Endothelial cell of umbilical vein (primary cell): ENCODE measurements around the gene TRRAP. TPM values are rescaled to one million over a fixed set of nuclear protein-coding genes. Genes with fewer than 3 reads are reported as not detected.

Source experiments
- BruUV-seq: library from RNA; stranded (reverse); fragments of 400-500 nt; replicated peaks from 2 replicates; lab custom pipeline; 2021; lab: Mats Ljungman, UMichigan
- CTCF ChIA-PET: fragments of 300-600, 350-600 bp; sonication (Branson Sonifier 250); formaldehyde crosslinking; loops from one replicate; lab custom pipeline; 2021; ENCODE audit warnings: antibody characterized with exemption, inconsistent platforms; lab: Charles Lee
- POLR2A ChIA-PET: fragments of 300-600, 350-600 bp; sonication (Branson Sonifier 250); formaldehyde crosslinking; loops from one replicate; lab custom pipeline; 2021; ENCODE audit warnings: antibody characterized with exemption, inconsistent platforms; lab: Charles Lee
- DNase-seq: peaks from one replicate; pipeline ENCODE4 v3.0.0-alpha.2; 2011; ENCODE audit warnings: low read depth, low spot score
- FAIRE-seq: peaks from 2 replicates; lab custom pipeline; 2011; peaks lifted over from hg19 to GRCh38; lab: Jason Lieb, UNC
- H2AFZ ChIP-seq: 2 replicates; pipeline ENCODE4 v1.6.0; 2012; ENCODE audit warnings: low read depth, low read length, control low read depth, inconsistent platforms
- H3K27ac ChIP-seq: 2 replicates; pipeline ENCODE4 v1.5.1; 2011; ENCODE audit warnings: low read depth, mild to moderate bottlenecking, control low read depth, low read length, moderate library complexity; ENCODE audit not compliant: insufficient read depth
- H3K27me3 ChIP-seq, 2 experiments: 2 replicates each; pipeline versions ENCODE4 v1.6.0 to v1.6.1; 2011; ENCODE audit warnings: low read length in 2 of 2, mixed read lengths in 1 of 2; ENCODE audit not compliant: control insufficient read depth in 2 of 2, insufficient read depth in 2 of 2
- H3K36me3 ChIP-seq, 2 experiments: 2 replicates in 1 of 2; 3 replicates in 1 of 2; pipeline ENCODE4 v1.5.1; 2011; ENCODE audit warnings: low read length in 2 of 2, mild to moderate bottlenecking in 1 of 2, moderate library complexity in 1 of 2; ENCODE audit not compliant: control insufficient read depth in 2 of 2, insufficient read depth in 2 of 2; ENCODE audit errors: extremely low read depth in 1 of 2
- H3K4me1 ChIP-seq: 3 replicates; pipeline ENCODE4 v1.5.1; 2011; ENCODE audit warnings: mild to moderate bottlenecking, low read length; ENCODE audit not compliant: control insufficient read depth, insufficient read depth; ENCODE audit errors: extremely low read depth
- H3K4me2 ChIP-seq: 2 replicates; pipeline ENCODE4 v1.6.1; 2011; ENCODE audit warnings: low read length, control low read depth, mixed read lengths; ENCODE audit not compliant: insufficient read depth
- H3K4me3 ChIP-seq, 3 experiments: fragments of 200-600 bp in 1 of 3; sonication (generic), shearing (Covaris generic) in 1 of 3; replicated peaks in 1 of 3; 2 replicates each; pipeline ENCODE4 v1.5.1; 2011 to 2016; ENCODE audit warnings: control low read depth in 3 of 3, low read length in 3 of 3, mild to moderate bottlenecking in 2 of 3, inconsistent platforms in 1 of 3, low read depth in 1 of 3, moderate library complexity in 1 of 3; ENCODE audit not compliant: insufficient read depth in 1 of 3
- H3K79me2 ChIP-seq: 2 replicates; pipeline ENCODE4 v1.6.0; 2012; ENCODE audit warnings: low read length, inconsistent platforms; ENCODE audit not compliant: control insufficient read depth, insufficient read depth
- H3K9ac ChIP-seq: replicated peaks from 2 replicates; pipeline ENCODE3; 2011; ENCODE audit warnings: low read length, control low read depth; ENCODE audit not compliant: insufficient read depth; ENCODE audit errors: extremely low read depth
- H3K9me1 ChIP-seq: replicated peaks from 3 replicates; pipeline ENCODE4 v1.6.0; 2011; ENCODE audit warnings: mild to moderate bottlenecking, low read length; ENCODE audit not compliant: control insufficient read depth, insufficient read depth; ENCODE audit errors: extremely low read depth
- H3K9me3 ChIP-seq: replicated peaks from 2 replicates; pipeline ENCODE4 v1.5.1; 2012; ENCODE audit warnings: low read length, inconsistent platforms; ENCODE audit not compliant: control insufficient read depth, insufficient read depth
- H4K20me1 ChIP-seq: replicated peaks from 2 replicates; pipeline ENCODE3; 2011; ENCODE audit warnings: mild to moderate bottlenecking, low read length; ENCODE audit not compliant: control insufficient read depth, insufficient read depth; ENCODE audit errors: extremely low read depth
- CTCF ChIP-seq, 2 donors: IDR thresholded peaks; 1 replicate in 1 of 2; 2 replicates in 1 of 2; pipeline ENCODE4 v1.5.1; 2011; ENCODE audit warnings: low read length in 2 of 2, mild to moderate bottlenecking in 2 of 2, moderate library complexity in 2 of 2, control low read depth in 1 of 2, inconsistent platforms in 1 of 2, low read depth in 1 of 2; ENCODE audit not compliant: insufficient read depth in 1 of 2; ENCODE audit errors: extremely low read depth in 1 of 2
- EZH2 ChIP-seq: IDR thresholded peaks from 2 replicates; pipeline ENCODE4 v1.6.1; 2012; ENCODE audit warnings: borderline replicate concordance, low read depth, mild to moderate bottlenecking, moderate library complexity, low read length, inconsistent platforms; ENCODE audit not compliant: severe bottlenecking
- GATA2 ChIP-seq: IDR thresholded peaks from 2 replicates; pipeline ENCODE4 v1.7.0; 2011; ENCODE audit warnings: low read depth, mild to moderate bottlenecking, moderate library complexity, mixed read lengths, low read length; ENCODE audit not compliant: insufficient read length, insufficient read depth
- JUN ChIP-seq: IDR thresholded peaks from 2 replicates; pipeline ENCODE4 v1.6.1; 2011; ENCODE audit warnings: borderline replicate concordance, low read depth; ENCODE audit not compliant: insufficient read length, insufficient read depth
- MAX ChIP-seq: IDR thresholded peaks from 2 replicates; pipeline ENCODE4 v1.6.1; 2011; ENCODE audit not compliant: insufficient read depth, insufficient read length
- MYC ChIP-seq: IDR thresholded peaks from one replicate; pipeline ENCODE4 v1.6.1; 2011; ENCODE audit warnings: mild to moderate bottlenecking, low read depth, low read length
- POLR2A ChIP-seq: IDR thresholded peaks from 2 replicates; pipeline ENCODE4 v1.6.1; 2012; ENCODE audit warnings: low read depth, mild to moderate bottlenecking, control low read depth, low read length
- POLR2AphosphoS5 ChIP-seq: IDR thresholded peaks from 2 replicates; pipeline ENCODE4 v1.6.1; 2012; ENCODE audit warnings: low read depth, mild to moderate bottlenecking, control low read depth, low read length, moderate library complexity; ENCODE audit not compliant: insufficient read depth
- dilution Hi-C: fragments of 300-500 bp; cut with MboI; formaldehyde crosslinking; loops from one replicate; pipeline ENCODE4 v1.15.0; 2019; ENCODE audit warnings: low sequenced_read_pairs; ENCODE audit not compliant: extremely low pct_ligation_motif_present
- intact Hi-C: fragments of 100-400 bp; cut with micrococcal nuclease; formaldehyde crosslinking; loops from one replicate; pipeline ENCODE4 v1.10.0; 2022
- polyA plus RNA-seq, 4 experiments: library from polyadenylated mRNA; depleted of rRNA in 3 of 4; stranded (reverse) in 3 of 4; unstranded in 1 of 4; fragments of >200 nt; gene quantifications; 2 replicates each; pipeline versions ENCODE4 v1.2.1 to v1.2.3, GENCODE V29; 2011 to 2012; ENCODE audit warnings: missing spikeins in 1 of 4
- total RNA-seq: library from RNA; stranded (reverse); gene quantifications from 2 replicates; pipeline ENCODE4 v1.2.3, GENCODE V29; 2021

The TRRAP gene
- total and polyA plus RNA-seq, 2 donors (not counting 3 experiments of a cell fraction or from before 2014, with no cell fraction given) = 21.8 to 45.8 TPM

- intact Hi-C loops = no loop called here
- Histone ChIP-seq H3K36me3 (peaks cover 0 to 8% of the 10 kb centered on the region in 2 experiments), H3K9me1 (no peaks in the 10 kb centered on the region), H3K9me3 (no peaks in the 10 kb centered on the region), H3K27me3 (no peaks in the 10 kb centered on the region), H3K9ac (no peak overlapping the region), H3K4me1 (no peaks in the 10 kb centered on the region), H3K79me2 (no peaks in the 10 kb centered on the region), H3K27ac (no peak overlapping the region), H2AFZ (no peak overlapping the region), H3K4me3 (no peak overlapping the region), H3K4me2 (no peak overlapping the region), H4K20me1 (no peaks in the 10 kb centered on the region)
- ChIA-PET POLR2A (no interaction called here), CTCF (no interaction called here)
- no peak for TF ChIP-seq MAX
- TF ChIP-seq MYC = no peak
- no peak for TF ChIP-seq POLR2AphosphoS5
- no peak for TF ChIP-seq GATA2
- no peak for TF ChIP-seq JUN
- no peak for TF ChIP-seq EZH2
- TF ChIP-seq POLR2A = no peak
- no peak for TF ChIP-seq CTCF (IDR thresholded peaks at IDR 0.05; ENCODE audit: extremely low read depth in 1 of 2, insufficient read depth in 1 of 2, low read depth in 1 of 2, low read length in 2 of 2)
- DNase-seq = no peak
- dilution Hi-C loops = no loop called here
- FAIRE-seq = no peak
- BruUV-seq = no TSS peak
Measured at GRCh38 chr7:99019523-99020412, 141.4 kb downstream of the TRRAP start.
